ENCODE data around the gene NHEJ1. TPM values are rescaled to one million over a fixed set of nuclear protein-coding genes. Genes with fewer than 3 reads are reported as not detected.

The NHEJ1 gene
- total RNA-seq, 2 experiments from 2014 or later: 7.2 to 8.5 TPM

GRCh38 chr2:219171231-219171651 lies 10.6 kb upstream of the NHEJ1 start:
- TF ChIP-seq CTCF (IDR thresholded peaks at IDR 0.05): peak; percentile 79
- H3K4me1 Mint-ChIP-seq (ENCODE audit: low read depth): peaks cover 35% of the 10 kb centered on the region
- POLR2A ChIA-PET: interaction anchor here (0.5 to 3.3 kb wide), 10 partner anchors 11 to 146 kb away, joined by 3 to 13 read pairs (median 4); partner anchors contain the start of genes ABCB6, ANKZF1, ATG9A and TUBA4A
- ATAC-seq (ENCODE audit: poor library complexity) (peak; percentile 62), DNase-seq (peak in 7 of 14 experiments; percentile 5 to 69 (median 53))
- H3K36me3 Mint-ChIP-seq (ENCODE audit: low read depth): peaks cover 52% of the 10 kb centered on the region
- no peaks in the 10 kb centered on the region for H3K9me3 ChIP-seq (ENCODE audit: control insufficient read depth in 1 of 2, insufficient read depth in 1 of 2, low read length in 2 of 2)
- H3K9me3 Mint-ChIP-seq: no peaks in the 10 kb centered on the region
- H3K27ac ChIP-seq (ENCODE audit: low read depth in 1 of 2, low read length in 2 of 2): peak overlapping the region in 1 of 2 donors; percentile 4
- CTCF ChIA-PET: interaction anchor here (0.8 to 5.0 kb wide), 12 partner anchors 12 to 128 kb away, joined by 3 to 21 read pairs (median 4); partner anchors contain the start of genes ANKZF1, ATG9A, NHEJ1 and ZFAND2B
- no peaks in the 10 kb centered on the region for H3K27me3 Mint-ChIP-seq
- H3K36me3 ChIP-seq (ENCODE audit: insufficient read depth, low read length): peaks cover 36% of the 10 kb centered on the region
- H3K4me1 ChIP-seq (ENCODE audit: insufficient read depth, low read length): peaks cover 42% of the 10 kb centered on the region
- no peak overlapping the region for H3K4me3 Mint-ChIP-seq
- no peak overlapping the region for H3K4me3 ChIP-seq (ENCODE audit: low read length)
- no peaks in the 10 kb centered on the region for H3K27me3 ChIP-seq (ENCODE audit: control insufficient read depth in 1 of 2, insufficient read depth in 2 of 2, low read length in 2 of 2)
- H3K27ac Mint-ChIP-seq: peak overlapping the region; percentile 69
- intact Hi-C loops (cut with DNase I, micrococcal nuclease): loop anchor here (1.0 to 10.0 kb wide), 6 partner anchors 10 to 766 kb away; partner anchors contain the start of genes STK11IP (in 1 of the 2) and TTLL4 (in 1 of the 2)

GRCh38 chr2:219169930-219170654 lies 9.5 kb upstream of the NHEJ1 start, which contains the start of gene SLC23A3:
TSS of gene SLC23A3 (minus strand) at chr2:219170029. CDS start at chr2:219169984, 45 bp downstream.
- Histone ChIP-seq H3K4me3 (ENCODE audit: low read length) (no peak within 1 kb of the TSS), H3K9me3 (ENCODE audit: control insufficient read depth in 1 of 2, insufficient read depth in 1 of 2, low read length in 2 of 2) (no peaks in the 10 kb centered on the region), H3K27ac (ENCODE audit: low read depth in 1 of 2, low read length in 2 of 2) (no peak within 1 kb of the TSS), H3K27me3 (ENCODE audit: control insufficient read depth in 1 of 2, insufficient read depth in 2 of 2, low read length in 2 of 2) (no peaks in the 10 kb centered on the region), H3K36me3 (ENCODE audit: insufficient read depth, low read length) (peaks cover 36% of the 10 kb centered on the region), H3K4me1 (ENCODE audit: insufficient read depth, low read length) (peaks cover 31% of the 10 kb centered on the region)
- H3K9me3 Mint-ChIP-seq: no peaks in the 10 kb centered on the region
- peaks cover 24% of the 10 kb centered on the region for H3K4me1 Mint-ChIP-seq (ENCODE audit: low read depth)
- CTCF ChIA-PET: interaction anchor here (1.0 to 5.0 kb wide), 7 partner anchors 12 to 125 kb away, joined by 3 to 21 read pairs (median 5); partner anchors contain the start of genes NHEJ1 and ZFAND2B
- POLR2A ChIA-PET: interaction anchor here (0.6 to 3.3 kb wide), 5 partner anchors 12 to 59 kb away, joined by 3 to 13 read pairs (median 4); partner anchors contain the start of genes ABCB6, ANKZF1, ATG9A and ZFAND2B
- no peaks in the 10 kb centered on the region for H3K27me3 Mint-ChIP-seq
- DNase-seq: no peak
- no peak for TF ChIP-seq CTCF (IDR thresholded peaks at IDR 0.05)
- no peak for ATAC-seq (ENCODE audit: poor library complexity)
- no peak within 1 kb of the TSS for H3K27ac Mint-ChIP-seq
- no peak within 1 kb of the TSS for H3K4me3 Mint-ChIP-seq
- H3K36me3 Mint-ChIP-seq (ENCODE audit: low read depth): peaks cover 43% of the 10 kb centered on the region
- intact Hi-C loops (cut with DNase I, micrococcal nuclease): loop anchor here in 1 of 2 experiments (10.0 kb wide), 4 partner anchors 425 to 765 kb away; partner anchors contain the start of genes STK11IP and TTLL4

GRCh38 chr2:219168932-219169331 lies 8.3 kb upstream of the NHEJ1 start:
- Histone ChIP-seq H3K27me3 (ENCODE audit: control insufficient read depth in 1 of 2, insufficient read depth in 2 of 2, low read length in 2 of 2) (no peaks in the 10 kb centered on the region), H3K4me1 (ENCODE audit: insufficient read depth, low read length) (peaks cover 19% of the 10 kb centered on the region), H3K27ac (ENCODE audit: low read depth in 1 of 2, low read length in 2 of 2) (no peak overlapping the region), H3K36me3 (ENCODE audit: insufficient read depth, low read length) (peaks cover 24% of the 10 kb centered on the region), H3K9me3 (ENCODE audit: control insufficient read depth in 1 of 2, insufficient read depth in 1 of 2, low read length in 2 of 2) (no peaks in the 10 kb centered on the region), H3K4me3 (ENCODE audit: low read length) (no peak overlapping the region)
- no peaks in the 10 kb centered on the region for H3K27me3 Mint-ChIP-seq
- ChIA-PET CTCF (interaction anchor here (1.0 kb wide), 1 partner anchor 43 kb away, joined by 4 read pairs; no protein-coding TSS in a partner anchor), POLR2A (no interaction called here)
- no peak overlapping the region for H3K27ac Mint-ChIP-seq
- H3K4me3 Mint-ChIP-seq: no peak overlapping the region
- TF ChIP-seq CTCF (IDR thresholded peaks at IDR 0.05): no peak
- intact Hi-C loops (cut with DNase I, micrococcal nuclease): no loop called here
- DNase-seq (no peak), ATAC-seq (ENCODE audit: poor library complexity) (no peak)
- peaks cover 32% of the 10 kb centered on the region for H3K36me3 Mint-ChIP-seq (ENCODE audit: low read depth)
- H3K9me3 Mint-ChIP-seq: no peaks in the 10 kb centered on the region
- peaks cover 14% of the 10 kb centered on the region for H3K4me1 Mint-ChIP-seq (ENCODE audit: low read depth)
